Measurements from ENCODE around the gene KIF9.

Gene KIF9

DNA sequence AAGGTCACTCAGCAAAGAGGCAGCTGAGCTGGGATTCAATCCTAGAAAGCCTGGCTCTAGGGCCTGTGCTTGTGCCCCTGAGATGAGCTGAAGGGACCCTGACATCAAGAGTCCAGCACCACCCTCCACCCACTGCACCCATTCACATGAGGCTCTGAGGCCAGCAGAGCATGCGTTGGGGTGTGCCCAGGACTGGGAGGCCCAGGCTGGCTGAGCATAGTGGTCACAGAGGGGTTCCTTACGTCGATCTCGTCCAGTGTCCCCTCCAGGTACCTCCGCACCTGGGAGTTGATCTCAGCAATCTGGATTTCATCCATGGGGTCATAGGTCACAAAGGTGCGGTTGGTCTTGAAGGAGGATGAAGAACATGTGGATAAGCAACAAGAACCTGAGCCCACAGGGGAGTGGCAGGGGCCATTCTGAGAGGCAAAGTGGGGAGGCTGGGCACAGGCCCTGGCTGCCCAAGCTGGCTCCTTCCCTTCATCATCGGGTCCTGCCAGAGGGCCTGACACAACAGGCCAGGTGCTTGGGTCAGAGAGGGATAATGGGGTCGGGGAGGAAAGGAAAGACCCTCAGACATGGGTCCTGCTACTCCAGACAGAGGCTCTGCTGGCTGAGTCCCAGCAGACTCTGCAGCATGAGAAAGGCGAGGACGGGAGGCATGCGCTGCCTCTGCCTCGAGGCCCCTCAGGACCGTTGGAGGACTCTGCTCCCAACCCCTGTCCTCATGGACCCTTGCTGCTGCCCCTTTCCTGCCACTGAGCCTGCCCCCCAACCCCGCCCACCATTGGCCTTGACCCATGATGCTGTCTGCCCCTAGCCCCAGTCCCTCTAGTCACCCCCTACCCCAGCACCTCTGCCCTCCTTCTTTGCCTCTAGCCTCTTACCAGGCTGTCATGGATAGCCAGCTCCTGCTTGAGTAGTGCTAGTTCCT lies 35.2 kb downstream of the KIF9 start:
- Histone ChIP-seq H3K27me3 (ENCODE audit: insufficient read depth, low read length) (no peaks in the 10 kb centered on the region; the same call in 1 of the 2 replicates), H3K4me1 (ENCODE audit: insufficient read depth, low read length, severe bottlenecking) (no peaks in the 10 kb centered on the region), H4K20me1 (ENCODE audit: insufficient read depth, low read length) (no peaks in the 10 kb centered on the region), H3K4me3 (ENCODE audit: low read depth, low read length, poor library complexity, severe bottlenecking) (no peak overlapping the region), H2AFZ (ENCODE audit: low read length) (no peak overlapping the region), H3K79me2 (ENCODE audit: insufficient read depth, low read length) (no peaks in the 10 kb centered on the region), H3K9ac (ENCODE audit: low read length) (no peak overlapping the region), H3K4me2 (ENCODE audit: low read length) (no peak overlapping the region), H3F3A (ENCODE audit: insufficient read depth, low read length) (no peaks in the 10 kb centered on the region), H3K9me2 (ENCODE audit: low read depth, low read length) (no peaks in the 10 kb centered on the region), H3K36me3 (ENCODE audit: insufficient read depth, low read length) (no peaks in the 10 kb centered on the region), H3K9me3 (ENCODE audit: low read length) (no peaks in the 10 kb centered on the region), H3K27ac (ENCODE audit: low read depth, low read length, poor library complexity, severe bottlenecking) (no peak overlapping the region)
- TF ChIP-seq EZH2 (IDR thresholded peaks at IDR 0.05; ENCODE audit: borderline replicate concordance, low read length) = no peak
- TF ChIP-seq CTCF (IDR thresholded peaks at IDR 0.05; ENCODE audit: low read length) = no peak

GRCh38 chr3:47245271-47245670 lies 37.3 kb downstream of the KIF9 start:
- no peak overlapping the region for H2AFZ ChIP-seq (ENCODE audit: low read length)
- no peaks in the 10 kb centered on the region for H3K36me3 ChIP-seq (ENCODE audit: insufficient read depth, low read length)
- no peaks in the 10 kb centered on the region for H3K9me2 ChIP-seq (ENCODE audit: low read depth, low read length)
- H3K4me3 ChIP-seq (ENCODE audit: low read depth, low read length, poor library complexity, severe bottlenecking) = no peak overlapping the region
- no peak overlapping the region for H3K27ac ChIP-seq (ENCODE audit: low read depth, low read length, poor library complexity, severe bottlenecking)
- no peaks in the 10 kb centered on the region for H4K20me1 ChIP-seq (ENCODE audit: insufficient read depth, low read length)
- H3K79me2 ChIP-seq (ENCODE audit: insufficient read depth, low read length) = no peaks in the 10 kb centered on the region
- H3K4me2 ChIP-seq (ENCODE audit: low read length) = no peak overlapping the region
- no peaks in the 10 kb centered on the region for H3K4me1 ChIP-seq (ENCODE audit: insufficient read depth, low read length, severe bottlenecking)
- no peaks in the 10 kb centered on the region for H3F3A ChIP-seq (ENCODE audit: insufficient read depth, low read length)
- no peaks in the 10 kb centered on the region; the same call in 1 of the 2 replicates for H3K27me3 ChIP-seq (ENCODE audit: insufficient read depth, low read length)
- no peak for TF ChIP-seq CTCF (IDR thresholded peaks at IDR 0.05; ENCODE audit: low read length)
- TF ChIP-seq EZH2 (IDR thresholded peaks at IDR 0.05; ENCODE audit: borderline replicate concordance, low read length) = no peak
- no peaks in the 10 kb centered on the region for H3K9me3 ChIP-seq (ENCODE audit: low read length)
- no peak overlapping the region for H3K9ac ChIP-seq (ENCODE audit: low read length)

- H3K27ac ChIP-seq (ENCODE audit: low read depth, low read length, poor library complexity, severe bottlenecking) = no peak overlapping the region
Observed at GRCh38 chr3:47244531-47245100, 38.0 kb downstream of the KIF9 start.

More at GRCh38 chr3:47244531-47245100, 38.0 kb downstream of the KIF9 start:
- no peak overlapping the region for H2AFZ ChIP-seq (ENCODE audit: low read length)
- no peaks in the 10 kb centered on the region for H4K20me1 ChIP-seq (ENCODE audit: insufficient read depth, low read length)
- H3K79me2 ChIP-seq (ENCODE audit: insufficient read depth, low read length) = no peaks in the 10 kb centered on the region
- no peaks in the 10 kb centered on the region for H3F3A ChIP-seq (ENCODE audit: insufficient read depth, low read length)
- no peak overlapping the region for H3K4me2 ChIP-seq (ENCODE audit: low read length)
- H3K36me3 ChIP-seq (ENCODE audit: insufficient read depth, low read length) = no peaks in the 10 kb centered on the region
- TF ChIP-seq EZH2 (IDR thresholded peaks at IDR 0.05; ENCODE audit: borderline replicate concordance, low read length) (no peak), CTCF (IDR thresholded peaks at IDR 0.05; ENCODE audit: low read length) (no peak)
- no peaks in the 10 kb centered on the region for H3K4me1 ChIP-seq (ENCODE audit: insufficient read depth, low read length, severe bottlenecking)
- no peaks in the 10 kb centered on the region for H3K9me3 ChIP-seq (ENCODE audit: low read length)
- no peaks in the 10 kb centered on the region for H3K9me2 ChIP-seq (ENCODE audit: low read depth, low read length)
- H3K9ac ChIP-seq (ENCODE audit: low read length) = no peak overlapping the region
- no peak overlapping the region for H3K4me3 ChIP-seq (ENCODE audit: low read depth, low read length, poor library complexity, severe bottlenecking)
- no peaks in the 10 kb centered on the region; the same call in 1 of the 2 replicates for H3K27me3 ChIP-seq (ENCODE audit: insufficient read depth, low read length)
